Esophagus (tissue), 2 donors: ENCODE results near the gene GBP6. TPM values are rescaled to one million over a fixed set of nuclear protein-coding genes. Genes with fewer than 3 reads are reported as not detected.
"Not testable (repeated sequence)": the region's sequence is repeated elsewhere in the genome, so short reads cannot be mapped to it uniquely, and the experiment has no call there.

Source experiments
- H3K27ac ChIP-seq, 2 donors: one replicate each; pipeline ENCODE4 v1.5.1; 2013; ENCODE audit warnings: low read depth in 2 of 2, mild to moderate bottlenecking in 2 of 2, inconsistent platforms in 1 of 2, low read length in 1 of 2, moderate library complexity in 1 of 2
- H3K27me3 ChIP-seq, 2 donors: one replicate each; pipeline ENCODE4 v1.6.1; 2013; ENCODE audit warnings: low read length in 2 of 2, control low read depth in 1 of 2, mild to moderate bottlenecking in 1 of 2; ENCODE audit not compliant: insufficient read depth in 2 of 2, control insufficient read depth in 1 of 2
- H3K36me3 ChIP-seq, 2 donors: one replicate each; pipeline ENCODE4 v1.6.1; 2013; ENCODE audit warnings: low read length in 1 of 2; ENCODE audit not compliant: control insufficient read depth in 2 of 2, insufficient read depth in 2 of 2
- H3K4me1 ChIP-seq, 2 donors: one replicate each; pipeline ENCODE4 v1.6.1; 2013; ENCODE audit warnings: low read length in 1 of 2; ENCODE audit not compliant: control insufficient read depth in 2 of 2, insufficient read depth in 2 of 2
- H3K4me3 ChIP-seq, 2 donors: one replicate each; pipeline ENCODE4 v1.5.1; 2013; ENCODE audit warnings: low read length in 2 of 2, mild to moderate bottlenecking in 2 of 2, low read depth in 1 of 2, moderate library complexity in 1 of 2
- H3K9me3 ChIP-seq, 2 donors: one replicate each; pipeline ENCODE4 v1.6.1; 2013; ENCODE audit warnings: mild to moderate bottlenecking in 2 of 2, low read depth in 1 of 2, low read length in 1 of 2, moderate library complexity in 1 of 2; ENCODE audit not compliant: control insufficient read depth in 2 of 2, insufficient read depth in 1 of 2
- WGBS, 2 donors: extraction: QIAGEN DNeasy Blood & Tissue Kit; methylation state at CpG; one replicate each; pipeline ENCODE4 v1.1.7; 2013; 5-methylcytosine and 5-hydroxymethylcytosine counted together
- polyA plus RNA-seq, 2 donors: library from polyadenylated mRNA; stranded (reverse); fragments of 200-250 nt; gene quantifications; one replicate each; pipeline ENCODE4 v1.2.3, GENCODE V29; 2013
- donor health status: healthy with polysubstance abuse.
- donor health status: Bipolar disorder and iron deficiency.

Gene GBP6
- polyA plus RNA-seq, 2 donors, result 344 to 442 TPM

GRCh38 chr1:89394851-89395250, 31.0 kb downstream of the GBP6 start:
- Histone ChIP-seq H3K27ac (peak overlapping the region; percentile 67 to 79), H3K36me3 (no peaks in the 10 kb centered on the region), H3K27me3 (no peaks in the 10 kb centered on the region), H3K4me1 (no peaks in the 10 kb centered on the region), H3K9me3 (no peaks in the 10 kb centered on the region), H3K4me3 (no peak overlapping the region)
- WGBS, 2 donors, result 63 to 68% methylated on average over 3 of the region's 3 CpGs

- Histone ChIP-seq H3K4me3 (no peak overlapping the region), H3K9me3 (no peaks in the 10 kb centered on the region), H3K27me3 (no peaks in the 10 kb centered on the region), H3K4me1 (no peaks in the 10 kb centered on the region), H3K27ac (no peak overlapping the region), H3K36me3 (no peaks in the 10 kb centered on the region)
Observed at GRCh38 chr1:89396902-89397301, 33.0 kb downstream of the GBP6 start.

GRCh38 chr1:89405275-89405929, 41.5 kb downstream of the GBP6 start:
- Histone ChIP-seq H3K4me1 (no peaks in the 10 kb centered on the region), H3K4me3 (no peak overlapping the region), H3K36me3 (no peaks in the 10 kb centered on the region), H3K9me3 (no peaks in the 10 kb centered on the region), H3K27ac (peak overlapping the region in 1 of 2 donors; percentile 34), H3K27me3 (no peaks in the 10 kb centered on the region)
- 84 to 85% methylated on average over 11 of the region's 11 CpGs for WGBS, 2 donors

GRCh38 chr1:89407360-89407759, 43.5 kb downstream of the GBP6 start:
- H3K36me3 ChIP-seq, result no peaks in the 10 kb centered on the region
- peak overlapping the region in 1 of 2 donors; percentile 37 for H3K4me3 ChIP-seq
- H3K4me1 ChIP-seq, result no peaks in the 10 kb centered on the region
- 0% methylated on average over 1 of the region's 1 CpG for WGBS, 2 donors
- H3K9me3 ChIP-seq, result no peaks in the 10 kb centered on the region
- H3K27me3 ChIP-seq, result no peaks in the 10 kb centered on the region
- H3K27ac ChIP-seq, result peak overlapping the region in 1 of 2 donors; percentile 67

GRCh38 chr1:89407768-89408167, 43.9 kb downstream of the GBP6 start:
- not testable (repeated sequence) for H3K4me1 ChIP-seq, H3K27me3 ChIP-seq, H3K36me3 ChIP-seq, H3K9me3 ChIP-seq
- WGBS, 2 donors, result 35 to 43% methylated on average over 2 of the region's 2 CpGs
- peak overlapping the region in 1 of 2 donors; percentile 37 for H3K4me3 ChIP-seq
- peak overlapping the region in 1 of 2 donors; percentile 67 for H3K27ac ChIP-seq

- no peak overlapping the region for H3K27ac ChIP-seq
- no peak overlapping the region for H3K4me3 ChIP-seq
- H3K4me1 ChIP-seq, result no peaks in the 10 kb centered on the region
- WGBS, 2 donors, result 75 to 89% methylated on average over 3 of the region's 3 CpGs
- H3K9me3 ChIP-seq, result no peaks in the 10 kb centered on the region
- H3K36me3 ChIP-seq, result peaks cover 0 to 4% of the 10 kb centered on the region in 2 donors
- no peaks in the 10 kb centered on the region for H3K27me3 ChIP-seq
Observed at GRCh38 chr1:89425056-89425455, 61.2 kb downstream of the GBP6 start.

- no peaks in the 10 kb centered on the region for H3K9me3 ChIP-seq
- H3K4me1 ChIP-seq, result no peaks in the 10 kb centered on the region
- H3K36me3 ChIP-seq, result peaks cover 0 to 4% of the 10 kb centered on the region in 2 donors
- no peak overlapping the region for H3K4me3 ChIP-seq
- no peaks in the 10 kb centered on the region for H3K27me3 ChIP-seq
- no peak overlapping the region for H3K27ac ChIP-seq
- 71 to 74% methylated on average over 6 of the region's 6 CpGs for WGBS, 2 donors
Observed at GRCh38 chr1:89429062-89429461, 65.2 kb downstream of the GBP6 start.

- H3K27ac ChIP-seq, H3K9me3 ChIP-seq, H3K36me3 ChIP-seq, H3K27me3 ChIP-seq, H3K4me1 ChIP-seq, H3K4me3 ChIP-seq: not testable (repeated sequence)
- 70 to 73% methylated on average over 2 of the region's 4 CpGs for WGBS, 2 donors
Observed at GRCh38 chr1:89429681-89430080, 65.8 kb downstream of the GBP6 start.

- Histone ChIP-seq H3K4me3 (no peak overlapping the region), H3K36me3 (no peaks in the 10 kb centered on the region), H3K27ac (no peak overlapping the region), H3K4me1 (no peaks in the 10 kb centered on the region), H3K27me3 (no peaks in the 10 kb centered on the region), H3K9me3 (peaks cover 0 to 3% of the 10 kb centered on the region in 2 donors)
- WGBS, 2 donors, result 89 to 95% methylated on average over 4 of the region's 4 CpGs
Observed at GRCh38 chr1:89433421-89433820, 69.6 kb downstream of the GBP6 start.

- 78 to 80% methylated on average over 9 of the region's 9 CpGs for WGBS, 2 donors
- not testable (repeated sequence) for H3K27me3 ChIP-seq, H3K4me3 ChIP-seq, H3K4me1 ChIP-seq, H3K9me3 ChIP-seq, H3K36me3 ChIP-seq, H3K27ac ChIP-seq
Observed at GRCh38 chr1:89434058-89434780, 70.4 kb downstream of the GBP6 start.
